Effector memory CD8-positive, alpha-beta T cell (primary cell): Measurements from ENCODE around the gene KDM2A.

Source experiments
- ATAC-seq: fragments of 150-1000 bp; cut with Tn5 transposase; replicated peaks from 2 replicates; pipeline ENCODE4 v1.10.0; 2021; ENCODE audit warnings: mild to moderate bottlenecking, moderate library complexity
- DNase-seq, 3 experiments: peaks; one replicate each; pipeline ENCODE4 v3.0.0; 2021
- H3K27ac Mint-ChIP-seq, 2 donors: one replicate each; pipeline ENCODE4 v1.8.0; 2022; ENCODE audit warnings: mild to moderate bottlenecking in 2 of 2, mixed read lengths in 2 of 2, moderate library complexity in 2 of 2
- H3K27me3 Mint-ChIP-seq, 2 donors: one replicate each; pipeline ENCODE4 v1.8.0; 2022; ENCODE audit warnings: mixed read lengths in 2 of 2
- H3K36me3 Mint-ChIP-seq: one replicate; pipeline ENCODE4 v1.8.0; 2022; ENCODE audit warnings: mild to moderate bottlenecking, moderate library complexity, mixed read lengths; ENCODE audit not compliant: insufficient read depth
- H3K4me1 Mint-ChIP-seq, 2 donors: one replicate each; pipeline ENCODE4 v1.8.0; 2022; ENCODE audit warnings: low read depth in 2 of 2, mixed read lengths in 2 of 2
- H3K4me3 Mint-ChIP-seq, 2 donors: one replicate each; pipeline ENCODE4 v1.8.0; 2022; ENCODE audit warnings: mild to moderate bottlenecking in 2 of 2, mixed read lengths in 2 of 2, moderate library complexity in 2 of 2
- H3K9me3 Mint-ChIP-seq, 2 donors: one replicate each; pipeline ENCODE4 v1.8.0; 2022; ENCODE audit warnings: mixed read lengths in 2 of 2

Gene KDM2A

GRCh38 chr11:67238894-67239782 lies 120.1 kb downstream of the KDM2A start:
- ATAC-seq, result no peak
- Mint-ChIP-seq H3K36me3 (peaks cover 54% of the 10 kb centered on the region), H3K4me1 (peaks cover 44 to 56% of the 10 kb centered on the region in 2 donors), H3K4me3 (peak overlapping the region; percentile 99 to 100), H3K27me3 (no peaks in the 10 kb centered on the region), H3K9me3 (no peaks in the 10 kb centered on the region), H3K27ac (peak overlapping the region; percentile 100)
- no peak for DNase-seq

GRCh38 chr11:67239783-67240575 lies 120.9 kb downstream of the KDM2A start:
- DNase-seq, result peak; percentile 92 to 95 (median 94)
- Mint-ChIP-seq H3K4me3 (peak overlapping the region; percentile 99 to 100), H3K9me3 (no peaks in the 10 kb centered on the region), H3K4me1 (peaks cover 47 to 56% of the 10 kb centered on the region in 2 donors), H3K36me3 (peaks cover 57% of the 10 kb centered on the region), H3K27ac (peak overlapping the region; percentile 100), H3K27me3 (no peaks in the 10 kb centered on the region)
- ATAC-seq, result peak; percentile 82

GRCh38 chr11:67240576-67241389 lies 121.7 kb downstream of the KDM2A start:
- ATAC-seq, result peak; percentile 53
- Mint-ChIP-seq H3K27ac (peak overlapping the region; percentile 100), H3K9me3 (no peaks in the 10 kb centered on the region), H3K4me3 (peak overlapping the region; percentile 99 to 100), H3K27me3 (no peaks in the 10 kb centered on the region), H3K36me3 (peaks cover 62% of the 10 kb centered on the region), H3K4me1 (peaks cover 50 to 57% of the 10 kb centered on the region in 2 donors)
- peak; percentile 80 to 87 (median 82) for DNase-seq

GRCh38 chr11:67242548-67242947 lies 123.5 kb downstream of the KDM2A start:
- Mint-ChIP-seq H3K4me3 (peak overlapping the region; percentile 99 to 100), H3K27ac (peak overlapping the region; percentile 100), H3K27me3 (no peaks in the 10 kb centered on the region), H3K36me3 (peaks cover 79% of the 10 kb centered on the region), H3K4me1 (peaks cover 50 to 62% of the 10 kb centered on the region in 2 donors), H3K9me3 (no peaks in the 10 kb centered on the region)
- DNase-seq (no peak), ATAC-seq (no peak)

GRCh38 chr11:67243051-67243450 lies 124.0 kb downstream of the KDM2A start:
- ATAC-seq (no peak), DNase-seq (no peak)
- Mint-ChIP-seq H3K4me3 (peak overlapping the region; percentile 99 to 100), H3K27me3 (no peaks in the 10 kb centered on the region), H3K9me3 (no peaks in the 10 kb centered on the region), H3K27ac (peak overlapping the region; percentile 71 to 100), H3K4me1 (peaks cover 50 to 62% of the 10 kb centered on the region in 2 donors), H3K36me3 (peaks cover 84% of the 10 kb centered on the region)

- DNase-seq (no peak), ATAC-seq (no peak)
- H3K27me3 Mint-ChIP-seq, result no peaks in the 10 kb centered on the region
- H3K4me3 Mint-ChIP-seq, result no peak overlapping the region
- H3K4me1 Mint-ChIP-seq, result peaks cover 42 to 53% of the 10 kb centered on the region in 2 donors
- H3K27ac Mint-ChIP-seq, result no peak overlapping the region
- H3K9me3 Mint-ChIP-seq, result no peaks in the 10 kb centered on the region
- peaks cover 100% of the 10 kb centered on the region for H3K36me3 Mint-ChIP-seq
Measured at GRCh38 chr11:67245046-67245445, 126.0 kb downstream of the KDM2A start.

- H3K36me3 Mint-ChIP-seq, result peaks cover 100% of the 10 kb centered on the region
- H3K4me1 Mint-ChIP-seq, result peaks cover 19 to 43% of the 10 kb centered on the region in 2 donors
- peak overlapping the region; percentile 25 to 89 for H3K27ac Mint-ChIP-seq
- no peak overlapping the region for H3K4me3 Mint-ChIP-seq
- no peaks in the 10 kb centered on the region for H3K27me3 Mint-ChIP-seq
- ATAC-seq, result no peak
- no peak for DNase-seq
- H3K9me3 Mint-ChIP-seq, result no peaks in the 10 kb centered on the region
Measured at GRCh38 chr11:67247946-67248550, 129.0 kb downstream of the KDM2A start.

GRCh38 chr11:67248653-67249052 lies 129.6 kb downstream of the KDM2A start:
- Mint-ChIP-seq H3K4me3 (no peak overlapping the region), H3K4me1 (peaks cover 24 to 42% of the 10 kb centered on the region in 2 donors), H3K9me3 (no peaks in the 10 kb centered on the region), H3K36me3 (peaks cover 100% of the 10 kb centered on the region), H3K27ac (peak overlapping the region in 1 of 2 donors; percentile 89), H3K27me3 (no peaks in the 10 kb centered on the region)
- no peak for ATAC-seq
- DNase-seq, result no peak

GRCh38 chr11:67250059-67251043 lies 131.3 kb downstream of the KDM2A start:
- Mint-ChIP-seq H3K36me3 (peaks cover 100% of the 10 kb centered on the region), H3K27ac (peak overlapping the region; percentile 84 to 89)
- no peak for ATAC-seq

GRCh38 chr11:67251841-67252240 lies 132.8 kb downstream of the KDM2A start:
- H3K4me3 Mint-ChIP-seq, result peak overlapping the region in 1 of 2 donors; percentile 24
- peaks cover 16 to 34% of the 10 kb centered on the region in 2 donors for H3K4me1 Mint-ChIP-seq
- H3K36me3 Mint-ChIP-seq, result peaks cover 100% of the 10 kb centered on the region

More at GRCh38 chr11:67250059-67251043, 131.3 kb downstream of the KDM2A start:
- no peaks in the 10 kb centered on the region for H3K27me3 Mint-ChIP-seq
- no peaks in the 10 kb centered on the region for H3K9me3 Mint-ChIP-seq
- no peak for DNase-seq
- peak overlapping the region in 1 of 2 donors; percentile 61 for H3K4me3 Mint-ChIP-seq
- peaks cover 16 to 36% of the 10 kb centered on the region in 2 donors for H3K4me1 Mint-ChIP-seq

GRCh38 chr11:67252831-67253239 lies 133.8 kb downstream of the KDM2A start:
- Mint-ChIP-seq H3K4me1 (peaks cover 16 to 34% of the 10 kb centered on the region in 2 donors), H3K27me3 (no peaks in the 10 kb centered on the region), H3K4me3 (no peak overlapping the region), H3K36me3 (peaks cover 100% of the 10 kb centered on the region), H3K9me3 (no peaks in the 10 kb centered on the region), H3K27ac (peak overlapping the region; percentile 68 to 82)
- DNase-seq (no peak), ATAC-seq (peak; percentile 70)

More at GRCh38 chr11:67251841-67252240, 132.8 kb downstream of the KDM2A start:
- Mint-ChIP-seq H3K27ac (peak overlapping the region; percentile 68 to 82), H3K27me3 (no peaks in the 10 kb centered on the region), H3K9me3 (no peaks in the 10 kb centered on the region)
- DNase-seq, result no peak
- ATAC-seq, result no peak
